Measurements from ENCODE around the gene ATP6V0E2.

ATP6V0E2 gene

DNA sequence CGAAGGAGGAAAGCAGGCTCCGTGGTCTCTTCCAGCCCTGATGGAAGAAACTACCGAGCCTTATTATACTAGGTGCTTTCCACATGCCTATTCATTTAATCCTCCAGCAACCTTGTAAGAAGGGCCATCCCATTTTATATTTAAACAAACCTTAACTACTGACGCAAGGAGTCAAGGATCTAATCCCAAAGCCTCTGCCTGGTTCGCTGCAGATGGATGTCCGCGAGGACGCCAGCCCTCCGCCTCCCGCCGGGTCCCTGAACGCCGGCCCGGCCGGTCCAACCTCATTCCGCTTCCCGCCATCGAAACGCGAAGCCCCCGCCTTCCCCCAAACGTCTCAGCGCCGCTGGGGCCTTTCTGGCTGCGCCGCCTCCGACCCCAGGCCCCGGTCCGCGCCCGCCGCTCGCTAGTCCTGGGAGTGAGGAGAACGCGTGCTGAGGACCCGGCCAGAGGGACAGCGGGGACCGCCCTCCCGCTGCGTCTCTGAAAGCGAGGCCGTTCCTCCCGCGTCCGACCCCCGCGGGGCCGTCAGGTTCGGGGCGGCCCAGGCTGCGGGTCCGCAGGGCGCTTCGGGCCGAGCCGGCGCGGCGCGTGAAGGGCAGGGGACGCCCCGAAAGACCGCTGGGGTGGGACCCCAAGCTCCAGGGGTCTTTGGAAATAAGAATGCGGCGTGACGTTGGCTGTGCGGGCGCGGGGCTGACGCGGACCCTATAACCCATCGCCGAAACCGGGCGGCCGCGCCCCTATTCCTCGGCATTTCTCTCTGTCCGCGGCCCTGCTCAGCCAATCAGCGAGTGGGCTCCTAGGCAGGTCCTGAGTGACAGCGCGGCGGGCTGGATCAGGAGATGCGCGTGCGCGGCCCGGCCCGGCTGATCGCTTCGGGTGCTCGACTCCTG lies at the start of gene ATP6V0E2:
TSS of gene ATP6V0E2 (plus strand) at position 896 of the 896 bp plus-strand sequence. CDS start 97 bp downstream, outside the sequence.
- no peaks in the 10 kb centered on the region for H3K9me3 ChIP-seq (replicated peaks; ENCODE audit: insufficient read depth, low read length)
- H3K36me3 ChIP-seq (replicated peaks; ENCODE audit: insufficient read depth, low read length) = no peaks in the 10 kb centered on the region
- peak within 1 kb of the TSS; percentile 97 for H3K4me2 ChIP-seq (ENCODE audit: low read depth, low read length)
- peaks cover 38% of the 10 kb centered on the region for H3K4me1 ChIP-seq (ENCODE audit: low read length)
- no peaks in the 10 kb centered on the region for H3K9me2 ChIP-seq (replicated peaks; ENCODE audit: insufficient read depth, low read length)
- peak; percentile 100 for DNase-seq
- peak within 1 kb of the TSS; percentile 81 for H3K9ac ChIP-seq (ENCODE audit: low read length)
- H3K4me3 ChIP-seq (ENCODE audit: low read length) = peak within 1 kb of the TSS; percentile 90
- TF ChIP-seq, protein P1, sequence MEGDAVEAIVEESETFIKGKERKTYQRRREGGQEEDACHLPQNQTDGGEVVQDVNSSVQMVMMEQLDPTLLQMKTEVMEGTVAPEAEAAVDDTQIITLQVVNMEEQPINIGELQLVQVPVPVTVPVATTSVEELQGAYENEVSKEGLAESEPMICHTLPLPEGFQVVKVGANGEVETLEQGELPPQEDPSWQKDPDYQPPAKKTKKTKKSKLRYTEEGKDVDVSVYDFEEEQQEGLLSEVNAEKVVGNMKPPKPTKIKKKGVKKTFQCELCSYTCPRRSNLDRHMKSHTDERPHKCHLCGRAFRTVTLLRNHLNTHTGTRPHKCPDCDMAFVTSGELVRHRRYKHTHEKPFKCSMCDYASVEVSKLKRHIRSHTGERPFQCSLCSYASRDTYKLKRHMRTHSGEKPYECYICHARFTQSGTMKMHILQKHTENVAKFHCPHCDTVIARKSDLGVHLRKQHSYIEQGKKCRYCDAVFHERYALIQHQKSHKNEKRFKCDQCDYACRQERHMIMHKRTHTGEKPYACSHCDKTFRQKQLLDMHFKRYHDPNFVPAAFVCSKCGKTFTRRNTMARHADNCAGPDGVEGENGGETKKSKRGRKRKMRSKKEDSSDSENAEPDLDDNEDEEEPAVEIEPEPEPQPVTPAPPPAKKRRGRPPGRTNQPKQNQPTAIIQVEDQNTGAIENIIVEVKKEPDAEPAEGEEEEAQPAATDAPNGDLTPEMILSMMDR (IDR thresholded peaks at IDR 0.05; ENCODE audit: low read length) = no peak
- TF ChIP-seq EZH2phosphoT487 (IDR thresholded peaks at IDR 0.05; ENCODE audit: low read length) = no peak
- no peak for TF ChIP-seq EZH2 (optimal IDR thresholded peaks at IDR 0.05; ENCODE audit: low read depth, low read length)
- H3F3A ChIP-seq (ENCODE audit: insufficient read depth, low read length) = peaks cover 9% of the 10 kb centered on the region; the same call in 1 of the 2 replicates
- H3K79me2 ChIP-seq (ENCODE audit: low read length) = peaks cover 16% of the 10 kb centered on the region
- H4K20me1 ChIP-seq (ENCODE audit: insufficient read depth, low read length) = no peaks in the 10 kb centered on the region
- H3K27me3 ChIP-seq (replicated peaks; ENCODE audit: insufficient read depth, low read length) = no peaks in the 10 kb centered on the region
- peak within 1 kb of the TSS; percentile 97 for H2AFZ ChIP-seq (ENCODE audit: low read length)
- H3K27ac ChIP-seq (ENCODE audit: low read length) = peak within 1 kb of the TSS; percentile 85

DNA sequence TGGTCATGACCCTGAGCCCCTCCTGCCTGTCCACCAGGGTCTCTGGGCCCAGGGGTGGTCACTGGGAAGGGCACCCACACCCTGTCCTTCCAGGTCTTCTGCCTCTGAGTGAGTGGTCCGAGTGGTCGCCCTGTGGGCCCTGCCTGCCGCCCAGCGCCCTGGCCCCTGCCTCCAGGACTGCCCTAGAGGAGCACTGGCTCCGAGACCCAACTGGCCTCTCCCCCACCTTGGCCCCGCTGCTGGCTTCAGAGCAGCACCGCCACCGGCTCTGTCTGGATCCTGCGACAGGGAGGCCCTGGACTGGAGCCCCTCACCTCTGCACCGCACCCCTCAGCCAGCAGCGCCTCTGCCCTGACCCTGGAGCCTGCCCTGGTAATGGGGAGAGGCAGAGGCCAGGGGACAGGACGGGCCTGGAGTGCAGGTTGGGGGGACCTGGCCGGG lies 49.4 kb upstream of the ATP6V0E2 start:
- no peaks in the 10 kb centered on the region for H3K4me1 ChIP-seq (ENCODE audit: low read length)
- TF ChIP-seq, protein P1 (IDR thresholded peaks at IDR 0.05; ENCODE audit: low read length) = no peak
- TF ChIP-seq EZH2phosphoT487 (IDR thresholded peaks at IDR 0.05; ENCODE audit: low read length) = no peak
- no peak for TF ChIP-seq EZH2 (optimal IDR thresholded peaks at IDR 0.05; ENCODE audit: low read depth, low read length)
- no peaks in the 10 kb centered on the region for H3K9me3 ChIP-seq (replicated peaks; ENCODE audit: insufficient read depth, low read length)
- no peak for DNase-seq
- H3K27ac ChIP-seq (ENCODE audit: low read length) = no peak overlapping the region
- no peaks in the 10 kb centered on the region for H4K20me1 ChIP-seq (ENCODE audit: insufficient read depth, low read length)
- no peak overlapping the region for H3K4me2 ChIP-seq (ENCODE audit: low read depth, low read length)
- no peak overlapping the region for H3K9ac ChIP-seq (ENCODE audit: low read length)
- no peaks in the 10 kb centered on the region for H3K79me2 ChIP-seq (ENCODE audit: low read length)
- H2AFZ ChIP-seq (ENCODE audit: low read length) = no peak overlapping the region
- H3F3A ChIP-seq (ENCODE audit: insufficient read depth, low read length) = no peaks in the 10 kb centered on the region
- no peaks in the 10 kb centered on the region for H3K9me2 ChIP-seq (replicated peaks; ENCODE audit: insufficient read depth, low read length)
- H3K4me3 ChIP-seq (ENCODE audit: low read length) = no peak overlapping the region
- no peaks in the 10 kb centered on the region for H3K36me3 ChIP-seq (replicated peaks; ENCODE audit: insufficient read depth, low read length)
- peaks cover 92% of the 10 kb centered on the region for H3K27me3 ChIP-seq (replicated peaks; ENCODE audit: insufficient read depth, low read length)

DNA sequence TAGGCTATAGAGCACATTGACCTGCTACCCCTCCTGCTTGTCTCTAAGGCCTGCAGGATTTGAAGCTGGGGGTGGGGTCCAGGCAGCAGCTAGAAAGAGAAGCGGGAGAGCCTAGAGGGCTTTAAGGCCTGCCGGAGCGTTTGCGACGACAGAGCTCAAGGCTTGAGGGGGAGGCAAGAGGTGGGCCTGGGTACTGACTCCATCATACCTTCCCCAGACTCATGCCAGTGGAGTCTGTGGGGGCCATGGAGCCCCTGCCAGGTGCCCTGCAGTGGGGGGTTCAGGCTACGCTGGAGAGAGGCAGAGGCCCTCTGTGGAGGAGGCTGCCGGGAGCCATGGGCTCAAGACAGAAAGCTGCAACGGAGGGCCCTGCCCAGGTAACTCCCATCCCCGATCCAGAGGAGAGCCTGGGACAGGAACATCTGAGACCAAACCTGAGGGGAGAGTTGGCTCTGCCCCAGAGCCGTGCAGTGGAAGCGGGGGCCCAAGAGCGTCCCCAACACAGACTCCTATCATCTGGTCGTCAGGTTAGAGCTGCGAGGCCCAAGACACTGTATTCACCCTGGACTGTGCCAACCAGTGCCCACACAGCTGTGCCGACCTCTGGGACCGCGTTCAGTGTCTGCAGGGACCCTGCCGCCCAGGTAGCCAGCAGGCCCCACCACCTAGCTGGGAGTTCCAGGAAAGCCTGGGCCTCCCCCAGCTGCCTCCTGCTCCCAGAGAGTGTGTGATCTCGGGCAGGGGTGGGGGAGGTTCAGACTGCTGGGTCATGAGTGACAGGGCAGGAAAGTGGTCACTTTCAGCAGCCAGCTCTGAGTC lies 48.8 kb upstream of the ATP6V0E2 start:
- Histone ChIP-seq H3K9ac (ENCODE audit: low read length) (no peak overlapping the region), H4K20me1 (ENCODE audit: insufficient read depth, low read length) (no peaks in the 10 kb centered on the region), H3K27me3 (replicated peaks; ENCODE audit: insufficient read depth, low read length) (peaks cover 86% of the 10 kb centered on the region), H3K79me2 (ENCODE audit: low read length) (no peaks in the 10 kb centered on the region), H2AFZ (ENCODE audit: low read length) (no peak overlapping the region), H3K4me2 (ENCODE audit: low read depth, low read length) (no peak overlapping the region), H3F3A (ENCODE audit: insufficient read depth, low read length) (no peaks in the 10 kb centered on the region), H3K36me3 (replicated peaks; ENCODE audit: insufficient read depth, low read length) (no peaks in the 10 kb centered on the region), H3K27ac (ENCODE audit: low read length) (no peak overlapping the region), H3K4me3 (ENCODE audit: low read length) (no peak overlapping the region), H3K9me3 (replicated peaks; ENCODE audit: insufficient read depth, low read length) (no peaks in the 10 kb centered on the region), H3K9me2 (replicated peaks; ENCODE audit: insufficient read depth, low read length) (no peaks in the 10 kb centered on the region), H3K4me1 (ENCODE audit: low read length) (no peaks in the 10 kb centered on the region)
- no peak for DNase-seq
- TF ChIP-seq EZH2 (optimal IDR thresholded peaks at IDR 0.05; ENCODE audit: low read depth, low read length) (no peak), EZH2phosphoT487 (IDR thresholded peaks at IDR 0.05; ENCODE audit: low read length) (no peak)
- TF ChIP-seq, protein P1 (IDR thresholded peaks at IDR 0.05; ENCODE audit: low read length) = no peak

All from MM.1S (cell line).